Endodermal cell (in vitro differentiated cells): ENCODE results near the gene NXPH4. TPM values are rescaled to one million over a fixed set of nuclear protein-coding genes. Genes with fewer than 3 reads are reported as not detected.
A peak's percentile ranks its signal among the peaks of the same experiment; 100 is the strongest.

ENCODE experiments used
- DNase-seq: peaks from one replicate; pipeline ENCODE4 v3.0.0-alpha.2; 2017
- H3K27ac ChIP-seq: 2 replicates; pipeline ENCODE4 v1.5.1; 2013; ENCODE audit warnings: mild to moderate bottlenecking, low read depth, low read length, moderate library complexity
- H3K27me3 ChIP-seq: 2 replicates; pipeline ENCODE4 v1.6.1; 2013; ENCODE audit warnings: mild to moderate bottlenecking, low read length, moderate library complexity; ENCODE audit not compliant: insufficient read depth, control insufficient read depth, poor library complexity, severe bottlenecking
- H3K36me3 ChIP-seq: 2 replicates; pipeline ENCODE4 v1.7.0; 2013; ENCODE audit warnings: mild to moderate bottlenecking, low read length, moderate library complexity; ENCODE audit not compliant: control insufficient read depth, insufficient read depth
- H3K4me1 ChIP-seq: one replicate; pipeline ENCODE4 v1.7.0; 2013; ENCODE audit warnings: low read length; ENCODE audit not compliant: control insufficient read depth, insufficient read depth
- H3K4me3 ChIP-seq: 2 replicates; pipeline ENCODE4 v1.5.1; 2013; ENCODE audit warnings: mild to moderate bottlenecking, low read length, moderate library complexity
- H3K9ac ChIP-seq: 2 replicates; pipeline ENCODE4 v1.6.1; 2013; ENCODE audit warnings: mild to moderate bottlenecking, low read length, moderate library complexity; ENCODE audit not compliant: poor library complexity, severe bottlenecking; ENCODE audit errors: extremely low read depth
- H3K9me3 ChIP-seq: 2 replicates; pipeline ENCODE4 v1.6.1; 2013; ENCODE audit warnings: mild to moderate bottlenecking, low read length, moderate library complexity; ENCODE audit not compliant: control insufficient read depth
- H3K27ac Mint-ChIP-seq: 2 replicates; pipeline ENCODE4 v1.8.0; 2020; ENCODE audit warnings: mixed read lengths
- H3K27me3 Mint-ChIP-seq: 2 replicates; pipeline ENCODE4 v1.8.0; 2021; ENCODE audit warnings: mild to moderate bottlenecking, mixed read lengths; ENCODE audit not compliant: insufficient read depth
- H3K36me3 Mint-ChIP-seq: 2 replicates; pipeline ENCODE4 v1.8.0; 2020; ENCODE audit warnings: low read depth, mixed read lengths
- H3K4me1 Mint-ChIP-seq: 2 replicates; pipeline ENCODE4 v1.8.0; 2020; ENCODE audit warnings: mixed read lengths
- H3K4me3 Mint-ChIP-seq: 2 replicates; pipeline ENCODE4 v1.8.0; 2020; ENCODE audit warnings: mild to moderate bottlenecking, moderate library complexity, mixed read lengths
- H3K9me3 Mint-ChIP-seq: 2 replicates; pipeline ENCODE4 v1.8.0; 2020; ENCODE audit warnings: mild to moderate bottlenecking, mixed read lengths
- CTCF ChIP-seq: fragments of 200-600 bp; sonication (generic); conservative IDR thresholded peaks from 2 replicates; pipeline ENCODE4 v1.5.0; 2021; ENCODE audit warnings: antibody characterized with exemption, mild to moderate bottlenecking
- WGBS, 2 experiments: methylation state at CpG; one replicate each; pipeline versions ENCODE4 v1.1.5 to v1.1.7; 2013; ENCODE audit warnings: missing lambda C conversion rate in 2 of 2, mixed read lengths in 1 of 2; ENCODE audit not compliant: insufficient coverage in 1 of 2, insufficient read length in 1 of 2; 5-methylcytosine and 5-hydroxymethylcytosine counted together
- total RNA-seq, 2 donors: library from RNA; stranded (reverse); fragmentation: NEBNext Ultra II Directional in 1 of 2; extraction: Animal tissue kit (Norgen Biotek cat#: 25700) in 1 of 2; gene quantifications; 2 replicates in 1 of 2; 3 replicates in 1 of 2; pipeline ENCODE4 v1.2.1, GENCODE V29; 2021

The NXPH4 gene
- total RNA-seq, 2 donors from 2014 or later = 0.31 to 1.1 TPM

- H3K4me1 ChIP-seq = peaks cover 4% of the 10 kb centered on the region
- no peaks in the 10 kb centered on the region for H3K9me3 ChIP-seq
- H3K27ac Mint-ChIP-seq = no peak overlapping the region
- no peak overlapping the region for H3K9ac ChIP-seq
- 71 to 74% methylated on average over 3 to 5 of the region's 5 CpGs for WGBS, 2 experiments
- H3K4me1 Mint-ChIP-seq = peaks cover 49% of the 10 kb centered on the region
- H3K4me3 ChIP-seq = no peak overlapping the region
- no peak overlapping the region for H3K27ac ChIP-seq
- H3K27me3 ChIP-seq = peaks cover 97% of the 10 kb centered on the region
- H3K27me3 Mint-ChIP-seq = peaks cover 94% of the 10 kb centered on the region
- no peaks in the 10 kb centered on the region for H3K36me3 ChIP-seq
- H3K36me3 Mint-ChIP-seq = no peaks in the 10 kb centered on the region
- H3K4me3 Mint-ChIP-seq = peak overlapping the region; percentile 48
- no peaks in the 10 kb centered on the region for H3K9me3 Mint-ChIP-seq
- TF ChIP-seq CTCF = no peak
- DNase-seq = no peak
Measured at GRCh38 chr12:57218030-57218853, 1.6 kb downstream of the NXPH4 start.

- Histone ChIP-seq H3K4me1 (peaks cover 4% of the 10 kb centered on the region), H3K9me3 (no peaks in the 10 kb centered on the region), H3K36me3 (no peaks in the 10 kb centered on the region), H3K27me3 (peaks cover 98% of the 10 kb centered on the region), H3K4me3 (peak overlapping the region; percentile 45), H3K27ac (no peak overlapping the region), H3K9ac (no peak overlapping the region)
- 23 to 32% methylated on average over 5 to 14 of the region's 14 CpGs for WGBS, 2 experiments
- Mint-ChIP-seq H3K27me3 (peaks cover 94% of the 10 kb centered on the region), H3K9me3 (no peaks in the 10 kb centered on the region), H3K4me3 (peak overlapping the region; percentile 30), H3K4me1 (peaks cover 41% of the 10 kb centered on the region), H3K27ac (no peak overlapping the region), H3K36me3 (no peaks in the 10 kb centered on the region)
- TF ChIP-seq CTCF = no peak
- peak; percentile 67 for DNase-seq
Measured at GRCh38 chr12:57219205-57219992, 2.8 kb downstream of the NXPH4 start.

- H3K4me3 ChIP-seq = peak overlapping the region; percentile 45
- TF ChIP-seq CTCF = no peak
- peak overlapping the region; percentile 30 for H3K4me3 Mint-ChIP-seq
- H3K36me3 ChIP-seq = no peaks in the 10 kb centered on the region
- H3K9me3 Mint-ChIP-seq = no peaks in the 10 kb centered on the region
- no peak for DNase-seq
- no peaks in the 10 kb centered on the region for H3K9me3 ChIP-seq
- H3K4me1 ChIP-seq = peaks cover 4% of the 10 kb centered on the region
- H3K4me1 Mint-ChIP-seq = peaks cover 41% of the 10 kb centered on the region
- H3K27ac Mint-ChIP-seq = no peak overlapping the region
- peaks cover 98% of the 10 kb centered on the region for H3K27me3 ChIP-seq
- no peak overlapping the region for H3K9ac ChIP-seq
- H3K27ac ChIP-seq = no peak overlapping the region
- peaks cover 94% of the 10 kb centered on the region for H3K27me3 Mint-ChIP-seq
- WGBS, 2 experiments = 5 to 18% methylated on average over 6 to 29 of the region's 38 CpGs
- H3K36me3 Mint-ChIP-seq = no peaks in the 10 kb centered on the region
Measured at GRCh38 chr12:57219993-57220754, 3.6 kb downstream of the NXPH4 start.
